Parathyroid adenoma (tissue), 2 donors: ENCODE data around the gene ROBO1.

Experiments used
- H2AFZ ChIP-seq: fragments of 300-600 bp; sonication (generic); one replicate; pipeline ENCODE4 v1.7.0; 2017; ENCODE audit warnings: antibody characterized with exemption, mild to moderate bottlenecking
- H3K27ac ChIP-seq: fragments of 300-600 bp; sonication (generic); one replicate; pipeline ENCODE4 v1.7.0; 2017
- H3K27me3 ChIP-seq: fragments of 300-600 bp; sonication (generic); one replicate; pipeline ENCODE4 v1.7.0; 2017; ENCODE audit warnings: low read length; ENCODE audit not compliant: control insufficient read depth, insufficient read depth
- H3K36me3 ChIP-seq: fragments of 300-600 bp; sonication (generic); one replicate; pipeline ENCODE4 v1.7.0; 2017; ENCODE audit warnings: low read length; ENCODE audit not compliant: control insufficient read depth, insufficient read depth
- H3K4me1 ChIP-seq: fragments of 300-600 bp; sonication (generic); one replicate; pipeline ENCODE4 v1.7.0; 2017; ENCODE audit warnings: control low read depth
- H3K4me2 ChIP-seq: fragments of 300-600 bp; sonication (generic); one replicate; pipeline ENCODE4 v1.7.0; 2017; ENCODE audit warnings: low read length
- H3K4me3 ChIP-seq: fragments of 300-600 bp; sonication (generic); one replicate; pipeline ENCODE4 v1.7.0; 2017; ENCODE audit warnings: low read depth, low read length
- H3K79me2 ChIP-seq: fragments of 300-600 bp; sonication (generic); one replicate; pipeline ENCODE4 v1.7.0; 2017; ENCODE audit warnings: control low read depth
- H3K9ac ChIP-seq: fragments of 300-600 bp; sonication (generic); one replicate; pipeline ENCODE4 v1.7.0; 2017; ENCODE audit warnings: mild to moderate bottlenecking
- H3K9me3 ChIP-seq: fragments of 300-600 bp; sonication (generic); one replicate; pipeline ENCODE4 v1.7.0; 2017; ENCODE audit warnings: low read length; ENCODE audit not compliant: control insufficient read depth
- CTCF ChIP-seq: fragments of 300-600 bp; sonication (generic); IDR thresholded peaks from one replicate; pipeline ENCODE4 v1.7.0; 2017; ENCODE audit warnings: antibody characterized with exemption, mild to moderate bottlenecking
- donor health status: primary hyperparathyroidism.

ROBO1 gene

GRCh38 chr3:78745847-78746246, 1022.0 kb downstream of the ROBO1 start:
- Histone ChIP-seq H3K9me3 (no peaks in the 10 kb centered on the region), H2AFZ (no peak overlapping the region), H3K4me3 (no peak overlapping the region), H3K27ac (no peak overlapping the region), H3K27me3 (no peaks in the 10 kb centered on the region), H3K9ac (no peak overlapping the region), H3K79me2 (no peaks in the 10 kb centered on the region), H3K4me1 (no peaks in the 10 kb centered on the region), H3K4me2 (no peak overlapping the region), H3K36me3 (no peaks in the 10 kb centered on the region)
- no peak for TF ChIP-seq CTCF

DNA sequence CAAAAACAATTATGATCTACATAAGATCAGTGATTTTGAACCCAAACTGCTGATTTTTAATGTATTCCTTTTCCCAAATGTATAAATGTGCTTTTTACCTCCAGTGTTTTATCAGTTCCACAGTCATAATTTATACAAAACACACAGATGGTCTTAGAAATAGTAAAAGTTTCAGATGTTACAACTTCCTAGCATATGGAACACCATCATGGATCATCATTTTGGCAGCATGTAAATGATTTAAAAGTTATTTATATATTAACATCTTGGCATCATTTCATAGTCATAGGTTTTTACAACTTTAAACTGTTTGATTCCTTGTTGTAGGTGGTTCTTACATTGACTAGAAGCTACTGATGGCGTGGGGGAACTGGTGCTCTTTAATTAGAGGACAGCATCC, 1025.3 kb downstream of the ROBO1 start:
- Histone ChIP-seq H2AFZ (no peak overlapping the region), H3K9me3 (no peaks in the 10 kb centered on the region), H3K79me2 (no peaks in the 10 kb centered on the region), H3K4me1 (no peaks in the 10 kb centered on the region), H3K4me3 (no peak overlapping the region), H3K27ac (no peak overlapping the region), H3K4me2 (no peak overlapping the region), H3K9ac (no peak overlapping the region), H3K36me3 (no peaks in the 10 kb centered on the region), H3K27me3 (no peaks in the 10 kb centered on the region)
- no peak for TF ChIP-seq CTCF

GRCh38 chr3:78742041-78742440, 1025.8 kb downstream of the ROBO1 start:
- Histone ChIP-seq H3K4me2 (no peak overlapping the region), H3K9ac (no peak overlapping the region), H3K9me3 (no peaks in the 10 kb centered on the region), H3K4me1 (no peaks in the 10 kb centered on the region), H3K36me3 (no peaks in the 10 kb centered on the region), H3K27ac (no peak overlapping the region), H3K79me2 (no peaks in the 10 kb centered on the region), H3K4me3 (no peak overlapping the region), H3K27me3 (no peaks in the 10 kb centered on the region), H2AFZ (no peak overlapping the region)
- TF ChIP-seq CTCF: no peak

- no peaks in the 10 kb centered on the region for H3K9me3 ChIP-seq
- H2AFZ ChIP-seq: no peak overlapping the region
- H3K79me2 ChIP-seq: no peaks in the 10 kb centered on the region
- H3K9ac ChIP-seq: no peak overlapping the region
- H3K4me3 ChIP-seq: no peak overlapping the region
- no peak for TF ChIP-seq CTCF
- H3K36me3 ChIP-seq: no peaks in the 10 kb centered on the region
- no peaks in the 10 kb centered on the region for H3K27me3 ChIP-seq
- H3K27ac ChIP-seq: no peak overlapping the region
- no peak overlapping the region for H3K4me2 ChIP-seq
- no peaks in the 10 kb centered on the region for H3K4me1 ChIP-seq
These were observed 1026.6 kb downstream of the ROBO1 start for GRCh38 chr3:78741066-78741645.

GRCh38 chr3:78738833-78739232, 1029.0 kb downstream of the ROBO1 start:
- Histone ChIP-seq H3K27ac (no peak overlapping the region), H3K27me3 (no peaks in the 10 kb centered on the region), H3K4me2 (no peak overlapping the region), H2AFZ (no peak overlapping the region), H3K9ac (no peak overlapping the region), H3K79me2 (no peaks in the 10 kb centered on the region), H3K9me3 (no peaks in the 10 kb centered on the region), H3K36me3 (no peaks in the 10 kb centered on the region), H3K4me3 (no peak overlapping the region), H3K4me1 (no peaks in the 10 kb centered on the region)
- TF ChIP-seq CTCF: no peak
